Prostate gland (tissue), 2 donors: Measurements from ENCODE around the gene ATXN7L2.

Experiments used
- CTCF ChIP-seq, 4 experiments: fragments of 200-600 bp in 2 of 4; fragments of 450-650 bp in 2 of 4; sonication (generic) in 2 of 4; IDR thresholded peaks; 1 replicate in 3 of 4; 2 replicates in 1 of 4; pipeline ENCODE4 v1.5.1; 2016 to 2019; ENCODE audit warnings: antibody characterized with exemption in 4 of 4, mild to moderate bottlenecking in 2 of 4, moderate library complexity in 2 of 4
- POLR2AphosphoS5 ChIP-seq: sonication (generic); formaldehyde crosslinking; IDR thresholded peaks from one replicate; pipeline ENCODE4 v1.6.1; 2017; ENCODE audit warnings: antibody characterized with exemption

DNA sequence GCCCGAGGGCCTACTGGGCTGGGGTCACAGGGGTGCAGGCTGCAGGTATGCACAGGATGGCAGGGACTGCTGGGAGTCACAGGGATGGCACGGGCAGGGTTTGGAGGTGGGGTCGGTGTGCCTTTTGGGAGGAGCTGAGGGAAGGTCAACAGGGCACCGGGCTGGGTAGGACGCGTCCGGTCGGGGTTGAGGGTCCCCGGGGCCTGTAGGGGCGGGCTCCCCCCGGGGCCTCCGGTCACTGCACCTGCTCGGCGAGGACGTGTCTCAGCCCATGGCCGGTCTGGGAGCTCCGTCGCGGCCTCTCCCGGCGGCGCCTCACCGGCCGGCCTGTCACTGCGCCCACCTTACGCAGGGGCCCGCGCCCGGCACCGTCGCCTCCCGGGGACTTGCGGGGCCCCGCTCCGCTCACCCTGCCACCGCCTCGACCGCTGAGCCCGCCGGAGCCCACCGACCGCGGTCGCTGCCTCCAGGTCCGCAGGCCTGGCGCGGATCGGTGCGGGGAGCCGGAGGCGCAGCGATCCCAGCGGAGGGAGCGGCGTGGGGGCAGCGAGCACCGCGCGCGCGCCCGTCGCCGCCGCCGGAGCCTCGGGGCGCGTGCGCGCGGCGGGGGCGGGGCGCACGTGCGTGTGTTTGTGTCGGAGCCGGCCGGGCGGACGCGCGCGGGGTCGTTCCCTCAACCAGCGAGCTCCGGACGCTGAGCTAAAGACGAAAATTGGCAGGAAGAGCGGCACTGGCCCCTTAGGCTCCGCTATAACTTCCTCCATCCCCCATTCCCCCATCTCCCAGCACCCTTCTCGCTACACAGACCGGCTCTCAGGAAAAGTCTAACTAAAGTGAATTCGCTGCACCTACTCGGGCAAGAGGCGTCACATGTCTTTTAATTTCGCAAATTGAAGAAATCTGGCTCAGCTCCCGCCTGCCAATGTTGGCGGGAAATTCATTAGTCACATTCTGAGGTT, 25.8 kb downstream of the ATXN7L2 start, which contains the start of gene AMIGO1:
- TF ChIP-seq CTCF (IDR thresholded peaks at IDR 0.05) (peak in 1 of 4 experiments; percentile 4), POLR2AphosphoS5 (no peak)
